Body of pancreas (tissue), 4 donors: ENCODE results near the gene CBFA2T3.

Source experiments
- CTCF ChIP-seq, 7 experiments: fragments of 450-650 bp in 4 of 7; fragments of 200-600 bp in 3 of 7; sonication (generic) in 3 of 7; IDR thresholded peaks; one replicate each; pipeline ENCODE4 v1.5.1; 2016 to 2019; ENCODE audit warnings: antibody characterized with exemption in 7 of 7
- POLR2A ChIP-seq, 3 donors: fragments of 450-650 bp; IDR thresholded peaks; one replicate each; pipeline ENCODE4 v1.6.1; 2016; ENCODE audit warnings: antibody characterized with exemption in 3 of 3, mild to moderate bottlenecking in 2 of 3

GRCh38 chr16:89019511-89019910 lies 42.5 kb upstream of the CBFA2T3 start:
- TF ChIP-seq CTCF (IDR thresholded peaks at IDR 0.05) (no peak), POLR2A (IDR thresholded peaks at IDR 0.05) (no peak)
